ENCODE results near the gene POR.

The POR gene

GRCh38 chr7:75980430-75981202, 65.7 kb downstream of the POR start:
- no peak for DNase-seq

GRCh38 chr7:75981203-75981452, 66.2 kb downstream of the POR start:
- no peak for DNase-seq

- DNase-seq: no peak
Observed at GRCh38 chr7:75981453-75982305, 66.7 kb downstream of the POR start.

GRCh38 chr7:75982306-75983064, 67.5 kb downstream of the POR start:
- no peak for DNase-seq

GRCh38 chr7:75983471-75984129, 68.6 kb downstream of the POR start:
- no peak for DNase-seq

GRCh38 chr7:75984130-75985008, 69.4 kb downstream of the POR start:
- no peak for DNase-seq

- DNase-seq: no peak
Observed at GRCh38 chr7:75985009-75985517, 70.1 kb downstream of the POR start.

- no peak for DNase-seq
Observed at GRCh38 chr7:75985518-75986146, 70.7 kb downstream of the POR start.

GRCh38 chr7:75986147-75986781, 71.3 kb downstream of the POR start:
- DNase-seq: no peak

- DNase-seq: no peak
Observed at GRCh38 chr7:75987026-75987804, 72.3 kb downstream of the POR start.

- no peak for DNase-seq
Observed at GRCh38 chr7:75987805-75988567, 73.0 kb downstream of the POR start.

- no peak for DNase-seq
Observed at GRCh38 chr7:75988568-75989499, 73.9 kb downstream of the POR start.

GRCh38 chr7:75989500-75990388, 74.8 kb downstream of the POR start:
- DNase-seq: no peak

GRCh38 chr7:75991531-75992082, 76.7 kb downstream of the POR start:
- DNase-seq: no peak

- no peak for DNase-seq
Observed at GRCh38 chr7:75992083-75992755, 77.3 kb downstream of the POR start.

Measured in activated gamma-delta T cell (primary cell).